ENCODE results near the gene NEIL3. TPM values are rescaled to one million over a fixed set of nuclear protein-coding genes. Genes with fewer than 3 reads are reported as not detected.
A peak's percentile ranks its signal among the peaks of the same experiment; 100 is the strongest.

NEIL3 gene
- total and polyA plus RNA-seq, 9 of the 15 experiments (the other 6 are each of a cell fraction or from before 2014, with no cell fraction given) = 2.7 to 23.3 (median 12.9) TPM

DNA sequence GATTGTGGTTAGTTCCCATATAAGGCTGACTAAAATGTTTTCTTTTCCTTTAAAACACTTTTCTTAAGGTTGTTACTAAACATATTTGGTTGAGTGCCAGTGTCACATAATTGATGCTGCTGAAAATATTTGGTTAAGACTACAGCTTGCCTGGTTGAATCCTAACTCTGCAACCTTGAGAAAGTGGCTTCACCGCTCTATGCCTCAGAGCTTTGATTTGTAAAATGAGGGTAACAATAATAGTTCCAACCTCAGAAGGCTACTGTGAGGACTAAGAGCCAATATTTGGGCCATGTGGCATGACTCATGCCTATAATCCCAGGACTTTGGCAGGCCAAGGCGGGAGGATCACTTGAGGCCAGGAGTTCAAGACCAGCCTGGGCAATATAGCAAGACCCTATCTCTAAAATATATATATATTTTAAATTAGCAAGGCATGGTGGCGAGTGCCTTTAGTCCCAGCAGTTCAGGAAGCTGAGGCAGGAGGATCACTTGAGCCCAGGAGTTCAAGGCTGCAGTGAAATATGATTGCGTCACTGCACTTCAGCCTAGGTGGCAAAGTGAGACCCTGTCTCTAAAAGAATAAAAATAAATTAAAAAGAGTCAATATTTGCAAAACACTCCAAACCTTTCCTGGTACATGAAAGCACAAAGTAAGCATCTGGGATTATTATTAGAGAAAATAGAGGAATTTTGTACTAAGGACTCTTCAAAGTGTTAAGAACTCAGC, 7.1 kb upstream of the NEIL3 start:
- Histone ChIP-seq H3K9me1 (ENCODE audit: control insufficient read depth, insufficient read depth, low read length) (no peaks in the 10 kb centered on the region), H3K79me2 (ENCODE audit: control insufficient read depth, insufficient read depth, low read length) (no peaks in the 10 kb centered on the region), H3K27me3 (ENCODE audit: control insufficient read depth in 2 of 2, insufficient read depth in 2 of 2, low read length in 2 of 2) (no peaks in the 10 kb centered on the region), H4K20me1 (replicated peaks; ENCODE audit: control insufficient read depth, insufficient read depth, low read length) (no peaks in the 10 kb centered on the region), H3K27ac (ENCODE audit: extremely low read depth, low read depth, low read length) (no peak overlapping the region), H3K4me3 (no peak overlapping the region), H3K4me2 (ENCODE audit: insufficient read depth, low read length) (no peak overlapping the region), H3K4me1 (replicated peaks in 1 of 2; ENCODE audit: control insufficient read depth in 2 of 2, insufficient read depth in 2 of 2, low read length in 2 of 2) (no peaks in the 10 kb centered on the region), H3K9me3 (replicated peaks; ENCODE audit: control insufficient read depth, insufficient read depth, low read depth, low read length) (no peaks in the 10 kb centered on the region; the same call in 1 of the 2 replicates), H3K9ac (ENCODE audit: insufficient read depth in 1 of 2, low read depth in 2 of 2, low read length in 2 of 2) (no peak overlapping the region), H3K36me3 (ENCODE audit: control insufficient read depth, insufficient read depth, low read length) (no peaks in the 10 kb centered on the region), H2AFZ (ENCODE audit: low read depth, low read length) (no peak overlapping the region)
- POLR2A ChIA-PET = interaction anchor here (0.6 to 1.1 kb wide), 2 partner anchors 28 to 1025 kb away, joined by 3 read pairs; no protein-coding TSS in a partner anchor
- no peak for TF ChIP-seq TSC22D4 (tag; IDR thresholded peaks at IDR 0.05)
- TF ChIP-seq STAT5B (CRISPR knock-in tag; IDR thresholded peaks at IDR 0.05) = no peak
- no peak for TF ChIP-seq MEF2D (tag; conservative IDR thresholded peaks at IDR 0.05; ENCODE audit: low read depth)
- TF ChIP-seq SPI1 (IDR thresholded peaks at IDR 0.05; ENCODE audit: borderline replicate concordance, low read depth, low read length) = no peak
- no peak for TF ChIP-seq HNRNPH1 (optimal IDR thresholded peaks at IDR 0.05; ENCODE audit: low read depth, low read length)
- in situ Hi-C loops (cut with MboI) (no loop called here), intact Hi-C loops (cut with micrococcal nuclease) (no loop called here)
- no peak for ATAC-seq
- no peak for DNase-seq (ENCODE audit: extremely low read depth in 1 of 4, low spot score in 3 of 4)
- no TSS peak for BruUV-seq (replicated peaks)
- FAIRE-seq = no peak
- CTCF ChIA-PET (ENCODE audit: low intra/inter-chr PET ratio) = no interaction called here
- WGBS (ENCODE audit: insufficient coverage, low coverage, missing lambda C conversion rate) = 52% methylated on average over 4 of the region's 4 CpGs

DNA sequence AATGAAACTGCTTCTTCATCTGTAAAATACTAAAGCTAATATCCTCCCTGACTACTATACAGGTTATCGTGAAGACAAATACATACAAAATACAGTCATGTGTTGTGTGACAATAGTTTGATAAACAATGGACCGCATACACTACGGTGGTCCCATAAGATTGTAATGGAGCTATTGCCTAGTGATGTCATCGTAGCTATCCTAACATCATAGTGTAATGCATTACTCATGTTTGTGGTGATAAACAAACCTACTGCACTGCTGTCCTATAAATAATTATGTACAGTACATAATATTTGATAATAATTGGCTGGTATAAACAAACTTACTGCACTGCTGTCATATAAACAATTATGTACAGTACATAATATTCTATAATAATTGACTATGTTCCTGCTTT, 5.6 kb upstream of the NEIL3 start:
- H3K9me1 ChIP-seq (ENCODE audit: control insufficient read depth, insufficient read depth, low read length) = no peaks in the 10 kb centered on the region
- no peak overlapping the region for H3K27ac ChIP-seq (ENCODE audit: extremely low read depth, low read depth, low read length)
- no peak overlapping the region for H3K4me3 ChIP-seq
- no peak overlapping the region for H3K9ac ChIP-seq (ENCODE audit: insufficient read depth in 1 of 2, low read depth in 2 of 2, low read length in 2 of 2)
- ChIA-PET POLR2A (no interaction called here), CTCF (ENCODE audit: low intra/inter-chr PET ratio) (no interaction called here)
- DNase-seq (ENCODE audit: extremely low read depth in 1 of 4, low spot score in 3 of 4) (no peak), ATAC-seq (no peak), FAIRE-seq (no peak)
- no peaks in the 10 kb centered on the region for H3K36me3 ChIP-seq (ENCODE audit: control insufficient read depth, insufficient read depth, low read length)
- no peaks in the 10 kb centered on the region for H3K9me3 ChIP-seq (replicated peaks; ENCODE audit: control insufficient read depth, insufficient read depth, low read depth, low read length)
- no peak overlapping the region for H2AFZ ChIP-seq (ENCODE audit: low read depth, low read length)
- in situ Hi-C loops (cut with MboI) (no loop called here), intact Hi-C loops (cut with micrococcal nuclease) (no loop called here)
- no peak overlapping the region for H3K4me2 ChIP-seq (ENCODE audit: insufficient read depth, low read length)
- TF ChIP-seq RUNX1 (IDR thresholded peaks at IDR 0.05; ENCODE audit: low read depth) (no peak), CBX1 (IDR thresholded peaks at IDR 0.05; ENCODE audit: low read depth) (no peak), FOXA3 (CRISPR knock-in tag; conservative IDR thresholded peaks at IDR 0.05 in 1 of 2, IDR thresholded peaks at IDR 0.05 in 1 of 2) (no peak), ATF6 (CRISPR knock-in tag; IDR thresholded peaks at IDR 0.05) (no peak), ATF3 (IDR thresholded peaks at IDR 0.05) (peak; percentile 50; the same call in 1 of the 2 replicates), ATF3 (CRISPR knock-in tag; conservative IDR thresholded peaks at IDR 0.05) (no peak), HDAC3 (IDR thresholded peaks at IDR 0.05; ENCODE audit: borderline replicate concordance, partially characterized antibody) (no peak)
- BruUV-seq (replicated peaks) = no TSS peak
- H3K27me3 ChIP-seq (ENCODE audit: control insufficient read depth in 2 of 2, insufficient read depth in 2 of 2, low read length in 2 of 2) = no peaks in the 10 kb centered on the region
- H4K20me1 ChIP-seq (replicated peaks; ENCODE audit: control insufficient read depth, insufficient read depth, low read length) = no peaks in the 10 kb centered on the region
- 48% methylated on average over 4 of the region's 4 CpGs for WGBS (ENCODE audit: insufficient coverage, low coverage, missing lambda C conversion rate)
- no peaks in the 10 kb centered on the region for H3K79me2 ChIP-seq (ENCODE audit: control insufficient read depth, insufficient read depth, low read length)
- 0 out of 5 replicates have a peak, but pooled peaks cover 0 to 1% of the 10 kb centered on the region in 2 experiments for H3K4me1 ChIP-seq (replicated peaks in 1 of 2; ENCODE audit: control insufficient read depth in 2 of 2, insufficient read depth in 2 of 2, low read length in 2 of 2)
